ENCODE measurements around the gene MYT1. TPM values are rescaled to one million over a fixed set of nuclear protein-coding genes. Genes with fewer than 3 reads are reported as not detected.

MYT1 gene
- total and polyA plus RNA-seq, 2 of the 13 experiments (the other 11 are each of a cell fraction or from before 2014, with no cell fraction given), result 0.58 to 2.5 TPM

GRCh38 chr20:64236137-64237088 lies 72.2 kb downstream of the MYT1 start (continued):
- TF ChIP-seq DBP (CRISPR knock-in tag; IDR thresholded peaks at IDR 0.05; ENCODE audit: not compliant biosample characterization) (no peak), ZSCAN31 (CRISPR knock-in tag; IDR thresholded peaks at IDR 0.05; ENCODE audit: low read depth) (peak; percentile 94), ZNF552 (CRISPR knock-in tag; IDR thresholded peaks at IDR 0.05; ENCODE audit: borderline replicate concordance) (no peak; the same call in 1 of the 2 replicates), CTCF (CRISPR knock-in tag; IDR thresholded peaks at IDR 0.05) (peak; percentile 18; the same call in 1 of the 2 replicates), FOSL1 (CRISPR knock-in tag; IDR thresholded peaks at IDR 0.05; ENCODE audit: borderline replicate concordance) (peak; percentile 60; the same call in 1 of the 2 replicates), CENPT (CRISPR knock-in tag; IDR thresholded peaks at IDR 0.05; ENCODE audit: low read depth) (no peak), TRIM24 (CRISPR knock-in tag; IDR thresholded peaks at IDR 0.05) (no peak; the same call in 1 of the 2 replicates), BRCA1 (CRISPR knock-in tag; IDR thresholded peaks at IDR 0.05) (no peak), ZNF615 (CRISPR knock-in tag; IDR thresholded peaks at IDR 0.05; ENCODE audit: borderline replicate concordance) (no peak), TFAP4 (IDR thresholded peaks at IDR 0.05; ENCODE audit: borderline replicate concordance, low read depth) (peak; percentile 75; the same call in 1 of the 2 replicates), ZNF713 (CRISPR knock-in tag; IDR thresholded peaks at IDR 0.05) (no peak; the same call in 1 of the 2 replicates), TEAD3 (CRISPR knock-in tag; optimal IDR thresholded peaks at IDR 0.05; ENCODE audit: borderline replicate concordance) (peak; percentile 79), ZMYM2 (CRISPR knock-in tag; IDR thresholded peaks at IDR 0.05) (peak; percentile 92), GPBP1L1 (CRISPR knock-in tag; IDR thresholded peaks at IDR 0.05) (no peak), KDM3A (CRISPR knock-in tag; IDR thresholded peaks at IDR 0.05; ENCODE audit: low read depth) (peak; percentile 76; the same call in 1 of the 2 replicates), PBX2 (CRISPR knock-in tag; IDR thresholded peaks at IDR 0.05) (no peak; the same call in 1 of the 2 replicates), MYNN (CRISPR knock-in tag; IDR thresholded peaks at IDR 0.05; ENCODE audit: low read depth) (no peak), MLLT10 (CRISPR knock-in tag; IDR thresholded peaks at IDR 0.05) (no peak), ZNF276 (CRISPR knock-in tag; IDR thresholded peaks at IDR 0.05; ENCODE audit: low read depth) (0 out of 2 replicates have a peak, but pooled peaks have one; percentile 26), TBX2 (CRISPR knock-in tag; IDR thresholded peaks at IDR 0.05; ENCODE audit: borderline replicate concordance) (peak; percentile 98)

All from HepG2 (cell line).